SU-DHL-6 (cell line): ENCODE results near the gene ROR1.

Experiments used
- H2AFZ ChIP-seq: fragments of 200-600 bp; sonication (generic); 2 replicates; pipeline ENCODE4 v1.6.1; 2014; ENCODE audit warnings: low read depth, mild to moderate bottlenecking, moderate library complexity, mixed read lengths, antibody characterized with exemption, low read length; ENCODE audit not compliant: severe bottlenecking
- H3F3A ChIP-seq: fragments of 200-600 bp; shearing (Covaris generic); 2 replicates; pipeline ENCODE4 v1.6.0; 2016; ENCODE audit warnings: antibody characterized with exemption, mild to moderate bottlenecking; ENCODE audit not compliant: insufficient read depth
- H3K27ac ChIP-seq: fragments of 200-600 bp; sonication (generic); 2 replicates; pipeline ENCODE4 v1.5.1; 2016; ENCODE audit warnings: low read depth, mild to moderate bottlenecking, low read length, moderate library complexity, mixed read lengths
- H3K27me3 ChIP-seq: fragments of 200-600 bp; sonication (generic), shearing (Covaris generic); 2 replicates; pipeline ENCODE4 v1.6.0; 2014; ENCODE audit warnings: mild to moderate bottlenecking, low read length
- H3K36me3 ChIP-seq: fragments of 200-600 bp; sonication (generic); 2 replicates; pipeline ENCODE4 v1.6.1; 2014; ENCODE audit warnings: mild to moderate bottlenecking, low read length, mixed read lengths
- H3K4me2 ChIP-seq: fragments of 300-600, 200-600 bp; shearing (Covaris generic), sonication (generic); 2 replicates; pipeline ENCODE4 v1.6.0; 2014; ENCODE audit warnings: low read length, low read depth, mild to moderate bottlenecking; ENCODE audit not compliant: poor library complexity, severe bottlenecking
- H3K4me3 ChIP-seq: fragments of 200-600 bp; sonication (generic); 2 replicates; pipeline ENCODE4 v1.5.1; 2014; ENCODE audit warnings: antibody characterized with exemption, low read length, mild to moderate bottlenecking, mixed read lengths; ENCODE audit not compliant: insufficient read depth, poor library complexity, severe bottlenecking
- H3K79me2 ChIP-seq: fragments of 200-600 bp; sonication (generic); 2 replicates; pipeline ENCODE4 v1.6.1; 2014; ENCODE audit warnings: mild to moderate bottlenecking, low read length, moderate library complexity; ENCODE audit not compliant: insufficient read depth
- H3K9ac ChIP-seq: fragments of 200-600 bp; sonication (generic); 2 replicates; pipeline ENCODE4 v1.7.0; 2014; ENCODE audit warnings: mild to moderate bottlenecking, low read length
- H3K9me2 ChIP-seq: fragments of 200-600 bp; sonication (generic); replicated peaks from 2 replicates; pipeline ENCODE4 v1.6.1; 2014; ENCODE audit warnings: low read length; ENCODE audit not compliant: insufficient read depth
- H3K9me3 ChIP-seq: fragments of 200-600 bp; sonication (generic); 2 replicates; pipeline ENCODE4 v1.6.1; 2014; ENCODE audit warnings: low read length, mixed read lengths; ENCODE audit not compliant: insufficient read depth
- H4K20me1 ChIP-seq: fragments of 200-600 bp; sonication (generic); 2 replicates; pipeline ENCODE4 v1.6.1; 2014; ENCODE audit warnings: low read depth, mild to moderate bottlenecking, antibody characterized with exemption, low read length, moderate library complexity, mixed read lengths
- CTCF ChIP-seq: fragments of 200-600 bp; sonication (generic); IDR thresholded peaks from one replicate; pipeline ENCODE4 v1.5.1; 2017; ENCODE audit warnings: antibody characterized with exemption, mild to moderate bottlenecking, low read length, moderate library complexity; ENCODE audit not compliant: insufficient read depth, poor library complexity, severe bottlenecking
- EZH2phosphoT487 ChIP-seq: fragments of 200-600 bp; sonication (generic), shearing (Covaris generic); conservative IDR thresholded peaks from 2 replicates; pipeline ENCODE4 v1.6.1; 2018; ENCODE audit warnings: mild to moderate bottlenecking, antibody characterized with exemption, low read length, moderate library complexity, mixed read lengths

Gene ROR1

GRCh38 chr1:64052777-64053176 lies 279.0 kb downstream of the ROR1 start:
- H3K79me2 ChIP-seq, result no peaks in the 10 kb centered on the region
- H3K36me3 ChIP-seq, result no peaks in the 10 kb centered on the region
- H3K27me3 ChIP-seq, result no peaks in the 10 kb centered on the region
- no peak overlapping the region for H3K27ac ChIP-seq
- no peak overlapping the region for H3K9ac ChIP-seq
- H3K4me3 ChIP-seq, result no peak overlapping the region
- no peaks in the 10 kb centered on the region for H3K9me2 ChIP-seq
- H3K9me3 ChIP-seq, result no peaks in the 10 kb centered on the region
- H4K20me1 ChIP-seq, result no peaks in the 10 kb centered on the region
- no peak overlapping the region for H3K4me2 ChIP-seq
- TF ChIP-seq EZH2phosphoT487 (no peak), CTCF (no peak)
- H2AFZ ChIP-seq, result no peak overlapping the region
- no peaks in the 10 kb centered on the region for H3F3A ChIP-seq

- Histone ChIP-seq H3F3A (no peaks in the 10 kb centered on the region), H4K20me1 (no peaks in the 10 kb centered on the region), H3K9ac (no peak overlapping the region), H3K36me3 (no peaks in the 10 kb centered on the region), H3K9me3 (no peaks in the 10 kb centered on the region), H3K4me3 (no peak overlapping the region), H3K9me2 (no peaks in the 10 kb centered on the region), H3K4me2 (no peak overlapping the region), H3K79me2 (no peaks in the 10 kb centered on the region), H3K27me3 (no peaks in the 10 kb centered on the region), H3K27ac (no peak overlapping the region), H2AFZ (no peak overlapping the region)
- no peak for TF ChIP-seq CTCF
- TF ChIP-seq EZH2phosphoT487, result no peak
Observed at GRCh38 chr1:64055310-64055709, 281.5 kb downstream of the ROR1 start.

- Histone ChIP-seq H4K20me1 (no peaks in the 10 kb centered on the region), H3K9ac (no peak overlapping the region), H3K4me3 (no peak overlapping the region), H3K27ac (no peak overlapping the region), H3K36me3 (no peaks in the 10 kb centered on the region), H3K9me2 (no peaks in the 10 kb centered on the region), H3F3A (no peaks in the 10 kb centered on the region), H3K4me2 (no peak overlapping the region), H3K9me3 (no peaks in the 10 kb centered on the region), H3K79me2 (no peaks in the 10 kb centered on the region), H3K27me3 (no peaks in the 10 kb centered on the region), H2AFZ (no peak overlapping the region)
- TF ChIP-seq EZH2phosphoT487 (no peak), CTCF (no peak)
Observed at GRCh38 chr1:64059556-64059955, 285.7 kb downstream of the ROR1 start.
